ENCODE data around the gene NUBPL. TPM values are rescaled to one million over a fixed set of nuclear protein-coding genes. Genes with fewer than 3 reads are reported as not detected.
"Not testable (repeated sequence)": the region's sequence is repeated elsewhere in the genome, so short reads cannot be mapped to it uniquely, and the experiment has no call there.

Gene NUBPL
- total and polyA plus RNA-seq, 7 donors: 3.3 to 16.3 (median 8.5) TPM

GRCh38 chr14:31700282-31701074 is 139.3 kb downstream of the NUBPL start:
- Histone ChIP-seq H3K4me1 (no peaks in the 10 kb centered on the region), H3K4me3 (no peak overlapping the region), H3K9me3 (no peaks in the 10 kb centered on the region), H3K27ac (no peak overlapping the region), H3K27me3 (ENCODE audit: insufficient read depth in 3 of 3, low read length in 2 of 3) (no peaks in the 10 kb centered on the region), H3K36me3 (ENCODE audit: insufficient read depth in 1 of 2, low read depth in 1 of 2) (no peaks in the 10 kb centered on the region)
- TF ChIP-seq CTCF (IDR thresholded peaks at IDR 0.05): no peak
- intact Hi-C loops (cut with DNase I): no loop called here
- ATAC-seq (no peak), DNase-seq (no peak)
- WGBS, 3 donors: 92 to 94% (median 93%) methylated on average over 28 to 35 of the region's 35 CpGs

DNA sequence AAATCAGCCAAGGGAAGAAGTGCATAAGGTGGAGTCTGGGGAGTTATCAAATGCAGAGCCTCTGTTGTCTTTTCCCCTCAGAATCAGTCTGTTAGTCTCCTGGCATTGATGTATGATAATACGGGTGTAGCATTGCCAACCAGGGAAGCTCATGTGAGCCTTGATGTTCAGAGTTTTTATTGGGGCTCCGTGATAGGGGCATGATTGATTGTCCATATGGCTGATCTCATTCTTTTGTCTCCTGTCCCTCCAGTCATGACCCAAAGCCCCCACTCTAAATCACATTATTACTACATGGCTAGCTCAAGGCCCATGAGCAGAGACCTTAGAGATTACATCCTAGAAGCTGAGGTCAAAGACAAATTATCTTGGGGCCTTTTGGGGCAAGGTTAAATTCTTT is 140.9 kb downstream of the NUBPL start:
- H3K4me1 ChIP-seq: no peaks in the 10 kb centered on the region
- H3K36me3 ChIP-seq (ENCODE audit: insufficient read depth in 1 of 2, low read depth in 1 of 2): no peaks in the 10 kb centered on the region
- H3K27ac ChIP-seq: no peak overlapping the region
- no peak overlapping the region for H3K4me3 ChIP-seq
- no peak for ATAC-seq
- H3K27me3 ChIP-seq (ENCODE audit: insufficient read depth in 3 of 3, low read length in 2 of 3): no peaks in the 10 kb centered on the region
- WGBS, 3 donors: 69 to 98% (median 69%) methylated on average over 2 of the region's 2 CpGs
- no peak for TF ChIP-seq CTCF (IDR thresholded peaks at IDR 0.05)
- intact Hi-C loops (cut with DNase I): no loop called here
- no peak for DNase-seq
- no peaks in the 10 kb centered on the region for H3K9me3 ChIP-seq

- 45 to 59% (median 54%) methylated on average over 2 of the region's 2 CpGs for WGBS, 3 donors
- no peak overlapping the region for H3K4me3 ChIP-seq
- H3K27me3 ChIP-seq (ENCODE audit: insufficient read depth in 3 of 3, low read length in 2 of 3): no peaks in the 10 kb centered on the region
- no peaks in the 10 kb centered on the region for H3K9me3 ChIP-seq
- intact Hi-C loops (cut with DNase I): no loop called here
- no peak overlapping the region for H3K27ac ChIP-seq
- H3K4me1 ChIP-seq: no peaks in the 10 kb centered on the region
- no peaks in the 10 kb centered on the region for H3K36me3 ChIP-seq (ENCODE audit: insufficient read depth in 1 of 2, low read depth in 1 of 2)
- ATAC-seq: no peak
- DNase-seq: no peak
- TF ChIP-seq CTCF (IDR thresholded peaks at IDR 0.05): no peak
Observed at GRCh38 chr14:31703056-31703455, 141.9 kb downstream of the NUBPL start.

DNA sequence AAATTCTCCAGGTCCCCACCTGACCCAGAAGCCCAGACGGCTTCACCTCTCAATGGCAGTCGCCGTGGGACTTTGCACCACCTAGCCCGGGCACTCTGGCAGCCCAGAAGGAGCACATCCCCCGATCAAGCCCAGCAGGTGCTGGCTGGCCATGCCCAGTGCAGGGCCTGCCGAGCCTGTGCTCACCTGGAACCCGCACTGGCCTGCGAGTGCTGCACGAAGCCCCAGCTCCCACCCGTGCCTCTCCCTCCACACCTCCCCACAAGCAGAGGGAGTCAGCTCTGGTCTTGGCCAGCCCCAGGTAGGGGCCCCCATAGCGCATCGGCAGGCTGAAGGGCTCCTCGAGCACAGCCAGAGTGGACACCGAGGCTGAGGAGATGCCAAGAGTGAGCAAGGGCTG is 144.5 kb downstream of the NUBPL start:
- H3K9me3 ChIP-seq: no peaks in the 10 kb centered on the region
- H3K36me3 ChIP-seq (ENCODE audit: insufficient read depth in 1 of 2, low read depth in 1 of 2): no peaks in the 10 kb centered on the region
- no peak overlapping the region for H3K27ac ChIP-seq
- no peaks in the 10 kb centered on the region for H3K4me1 ChIP-seq
- H3K27me3 ChIP-seq (ENCODE audit: insufficient read depth in 3 of 3, low read length in 2 of 3): no peaks in the 10 kb centered on the region
- DNase-seq (no peak), ATAC-seq (no peak)
- no peak for TF ChIP-seq CTCF (IDR thresholded peaks at IDR 0.05)
- H3K4me3 ChIP-seq: no peak overlapping the region
- WGBS, 3 donors: 82 to 94% (median 83%) methylated on average over 14 of the region's 14 CpGs
- intact Hi-C loops (cut with DNase I): no loop called here

- 94 to 96% (median 95%) methylated on average over 7 of the region's 7 CpGs for WGBS, 3 donors
- H3K36me3 ChIP-seq (ENCODE audit: insufficient read depth in 1 of 2, low read depth in 1 of 2); ATAC-seq; H3K9me3 ChIP-seq; H3K27me3 ChIP-seq (ENCODE audit: insufficient read depth in 3 of 3, low read length in 2 of 3); H3K4me1 ChIP-seq; H3K4me3 ChIP-seq; DNase-seq; H3K27ac ChIP-seq; intact Hi-C loops (cut with DNase I): not testable (repeated sequence)
Observed at GRCh38 chr14:31708661-31709060, 147.5 kb downstream of the NUBPL start.
